Testis (tissue), 3 donors: Measurements from ENCODE around the gene CELA2A. TPM values are rescaled to one million over a fixed set of nuclear protein-coding genes. Genes with fewer than 3 reads are reported as not detected.

Source experiments
- DNase-seq: peaks from one replicate; pipeline ENCODE4 v3.0.0-alpha.2; 2019
- H3K27ac ChIP-seq, 2 donors: fragments of 200-600 bp; sonication (generic); one replicate each; pipeline ENCODE4 v1.5.1; 2019
- H3K27me3 ChIP-seq: fragments of 200-600 bp; sonication (generic); one replicate; pipeline ENCODE4 v1.5.1; 2019
- H3K36me3 ChIP-seq: fragments of 200-600 bp; sonication (generic); one replicate; pipeline ENCODE4 v1.5.1; 2017; ENCODE audit warnings: low read depth; ENCODE audit errors: missing control alignments
- H3K4me1 ChIP-seq: fragments of 200-600 bp; sonication (generic); one replicate; pipeline ENCODE4 v1.5.1; 2019
- H3K4me3 ChIP-seq, 2 donors: fragments of 200-600 bp; sonication (generic); one replicate each; pipeline ENCODE4 v1.5.1; 2017 to 2019
- H3K9me3 ChIP-seq: fragments of 200-600 bp; sonication (generic); one replicate; pipeline ENCODE4 v1.5.1; 2017
- CTCF ChIP-seq, 3 experiments: fragments of 450-650 bp in 2 of 3; fragments of 200-600 bp in 1 of 3; sonication (generic) in 1 of 3; IDR thresholded peaks; one replicate each; pipeline ENCODE4 v1.5.1; 2016 to 2019; ENCODE audit warnings: antibody characterized with exemption in 3 of 3, mild to moderate bottlenecking in 2 of 3, moderate library complexity in 1 of 3
- POLR2A ChIP-seq: fragments of 450-650 bp; IDR thresholded peaks from one replicate; pipeline ENCODE4 v1.6.1; 2017; ENCODE audit warnings: antibody characterized with exemption, mild to moderate bottlenecking, moderate library complexity
- WGBS, 2 donors: methylation state at CpG; one replicate each; pipeline ENCODE4 v1.1.5; 2018; 5-methylcytosine and 5-hydroxymethylcytosine counted together
- intact Hi-C: fragments of 100-400 bp; cut with DNase I; formaldehyde crosslinking; loops from one replicate; pipeline ENCODE4 v1.15.1; 2023; ENCODE audit warnings: low total_unique reads
- polyA plus RNA-seq: library from polyadenylated mRNA; stranded (reverse); fragments of 350-450 nt; fragmentation: Illumina TruSeq; extraction: RNeasy Lipid Tissue Mini Kit (QIAGEN cat#74804); gene quantifications from one replicate; pipeline ENCODE4 v1.2.3, GENCODE V29; 2014; ENCODE audit warnings: low read depth, low replicate concordance; ENCODE audit not compliant: insufficient read depth
- total RNA-seq, 2 donors: library from RNA; depleted of rRNA; stranded (reverse); fragments of >200 nt; gene quantifications; one replicate each; pipeline ENCODE4 v1.2.3, GENCODE V29; 2016

The CELA2A gene
- total and polyA plus RNA-seq, 3 donors from 2014 or later, result 2.4 to 4.8 (median 3.7) TPM

GRCh38 chr1:15412843-15413242, 43.7 kb upstream of the CELA2A start:
- 65 to 77% methylated on average over 11 of the region's 11 CpGs for WGBS, 2 donors
- peak; percentile 65 for DNase-seq
- H3K36me3 ChIP-seq, result no peaks in the 10 kb centered on the region
- TF ChIP-seq POLR2A (no peak), CTCF (IDR thresholded peaks at IDR 0.05) (no peak)
- peak overlapping the region; percentile 73 to 74 for H3K27ac ChIP-seq
- H3K27me3 ChIP-seq, result no peaks in the 10 kb centered on the region
- intact Hi-C loops, result no loop called here
- peaks cover 49% of the 10 kb centered on the region for H3K4me1 ChIP-seq
- H3K4me3 ChIP-seq, result no peak overlapping the region
- no peaks in the 10 kb centered on the region for H3K9me3 ChIP-seq

GRCh38 chr1:15413563-15414444, 42.7 kb upstream of the CELA2A start:
- intact Hi-C loops, result no loop called here
- TF ChIP-seq CTCF (IDR thresholded peaks at IDR 0.05), result no peak
- no peak for TF ChIP-seq POLR2A
- whole genome bisulfite sequencing, 2 donors, result 72 to 98% methylated on average over 13 to 20 of the region's 20 CpGs
- no peaks in the 10 kb centered on the region for H3K9me3 ChIP-seq
- no peak overlapping the region for H3K4me3 ChIP-seq
- H3K4me1 ChIP-seq, result peaks cover 52% of the 10 kb centered on the region
- H3K27me3 ChIP-seq, result no peaks in the 10 kb centered on the region
- no peaks in the 10 kb centered on the region for H3K36me3 ChIP-seq
- H3K27ac ChIP-seq, result peak overlapping the region; percentile 73 to 74
- DNase-seq, result no peak

GRCh38 chr1:15414445-15414983, 42.0 kb upstream of the CELA2A start:
- WGBS, 2 donors, result 87 to 91% methylated on average over 7 to 10 of the region's 10 CpGs
- Histone ChIP-seq H3K9me3 (no peaks in the 10 kb centered on the region), H3K27me3 (no peaks in the 10 kb centered on the region), H3K27ac (peak overlapping the region; percentile 15 to 67), H3K4me3 (no peak overlapping the region), H3K36me3 (no peaks in the 10 kb centered on the region), H3K4me1 (peaks cover 54% of the 10 kb centered on the region)
- TF ChIP-seq CTCF (IDR thresholded peaks at IDR 0.05), result no peak
- TF ChIP-seq POLR2A, result no peak
- DNase-seq, result no peak
- intact Hi-C loops, result no loop called here

GRCh38 chr1:15417059-15417934, 39.2 kb upstream of the CELA2A start:
- no peaks in the 10 kb centered on the region for H3K36me3 ChIP-seq
- no peaks in the 10 kb centered on the region for H3K27me3 ChIP-seq
- no peak overlapping the region for H3K4me3 ChIP-seq
- H3K9me3 ChIP-seq, result no peaks in the 10 kb centered on the region
- DNase-seq, result no peak
- intact Hi-C loops, result no loop called here
- peak overlapping the region; percentile 19 to 67 for H3K27ac ChIP-seq
- WGBS, 2 donors, result 66 to 79% methylated on average over 17 to 18 of the region's 18 CpGs
- H3K4me1 ChIP-seq, result peaks cover 64% of the 10 kb centered on the region
- TF ChIP-seq POLR2A, result no peak
- no peak for TF ChIP-seq CTCF (IDR thresholded peaks at IDR 0.05)
